GM21367 (cell line): ENCODE results near the gene KLK15.
"Not testable (repeated sequence)": the region's sequence is repeated elsewhere in the genome, so short reads cannot be mapped to it uniquely, and the experiment has no call there.

Experiments
- ATAC-seq: cut with Tn5 transposase; IDR thresholded peaks from one replicate; pipeline ENCODE4 v1.9.1; 2021; ENCODE audit not compliant: unreplicated experiment

The KLK15 gene

DNA sequence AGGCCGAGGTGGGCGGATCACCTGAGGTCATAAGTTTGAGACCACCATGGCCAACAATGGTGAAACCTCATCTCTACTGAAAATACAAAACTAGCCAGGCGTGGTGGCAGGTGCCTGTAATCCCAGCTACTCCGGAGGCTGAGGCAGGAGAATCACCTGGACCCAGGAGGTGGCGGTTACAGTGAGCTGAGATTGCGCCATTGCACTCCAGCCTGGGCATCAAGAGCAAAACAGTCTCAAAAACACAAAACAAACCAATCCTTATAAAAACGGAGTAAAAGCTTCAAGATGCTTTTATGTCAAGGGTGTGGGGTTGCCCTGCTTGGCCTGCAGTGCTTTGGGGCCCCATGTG is 36.0 kb downstream of the KLK15 start:
- ATAC-seq: no peak

DNA sequence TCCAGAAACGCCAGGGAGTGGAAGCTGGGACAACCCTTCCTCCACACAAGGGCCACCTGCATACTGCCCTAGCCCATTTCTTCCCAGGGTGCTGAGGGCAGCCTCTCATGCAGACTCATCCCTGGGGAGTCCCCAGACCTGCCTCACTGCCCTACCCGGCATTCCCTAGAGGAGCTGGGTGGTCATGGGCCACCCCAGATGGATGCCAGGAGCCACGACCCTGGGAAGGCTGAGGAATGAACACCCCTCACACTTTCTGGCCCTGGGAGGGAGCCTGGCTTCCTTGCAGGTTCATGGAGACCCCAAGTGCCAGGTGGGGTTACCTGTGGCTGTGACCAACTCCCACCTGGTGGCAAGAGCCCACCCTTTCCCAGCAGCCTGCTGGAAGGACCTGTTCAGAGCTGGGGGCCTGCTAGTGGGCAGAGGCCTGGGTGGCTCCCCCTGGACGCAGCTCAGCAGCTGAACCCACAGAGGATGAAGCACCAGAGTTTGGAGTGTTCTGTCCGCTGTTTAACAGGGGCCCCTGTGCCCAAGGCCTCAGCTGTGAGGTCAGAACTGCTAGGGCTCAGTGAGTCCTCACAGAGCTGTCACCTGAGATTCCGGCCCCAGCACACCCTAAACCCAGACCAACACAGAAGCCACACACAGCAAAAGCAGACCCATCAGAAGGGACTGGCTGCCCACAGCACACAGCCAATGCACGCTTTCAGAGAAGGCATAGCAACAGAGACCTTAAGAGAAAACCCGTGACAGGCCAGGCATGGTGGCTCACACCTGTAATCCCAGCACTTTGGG is 36.5 kb downstream of the KLK15 start:
- no peak for ATAC-seq

DNA sequence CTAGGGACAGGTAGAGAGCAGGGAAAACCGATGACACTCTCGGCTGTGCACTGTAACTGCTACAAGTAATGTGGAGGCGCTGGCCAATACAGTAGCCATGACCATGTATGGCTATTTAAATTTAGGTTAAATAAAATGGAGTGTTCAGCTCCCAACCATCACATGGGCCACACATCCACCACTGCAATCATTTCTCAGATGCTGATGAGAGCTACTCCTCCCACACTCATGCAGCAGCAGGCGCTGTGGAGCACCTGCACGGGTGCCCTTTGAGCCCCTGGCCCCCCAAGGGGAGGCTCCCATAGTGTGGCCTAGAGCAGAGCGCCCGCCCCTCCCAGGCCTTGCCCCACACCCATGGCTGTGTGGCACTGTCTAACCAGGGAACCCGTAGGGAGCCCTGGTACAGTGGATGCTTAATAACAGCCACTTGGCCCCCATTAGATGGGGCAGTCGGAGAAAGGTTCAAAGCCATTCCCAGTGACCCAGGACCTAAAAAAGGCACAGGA is 37.2 kb downstream of the KLK15 start:
- no peak for ATAC-seq

DNA sequence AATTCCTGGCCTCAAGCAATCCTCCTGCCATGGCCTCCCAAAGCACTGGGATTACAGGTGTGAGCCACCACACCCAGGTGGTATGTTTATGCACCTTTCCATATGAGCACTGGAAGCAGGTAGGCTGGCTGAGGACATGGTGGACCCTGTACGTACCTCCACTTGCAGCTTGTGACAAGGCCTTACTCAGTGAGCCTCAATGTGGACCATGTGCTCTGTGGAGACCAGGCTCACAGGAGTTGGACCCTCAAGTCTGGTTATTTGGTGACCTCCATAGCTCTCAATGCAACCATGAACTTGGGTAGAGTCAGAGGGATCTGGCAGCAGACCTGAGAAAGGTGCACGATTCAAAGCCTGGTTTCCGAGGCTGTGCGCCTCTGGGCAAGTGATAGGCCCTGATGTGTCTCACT is 37.7 kb downstream of the KLK15 start:
- ATAC-seq: no peak

- ATAC-seq: no peak
Measured at GRCh38 chr19:50794876-50795663, 38.3 kb downstream of the KLK15 start.

- ATAC-seq: no peak
Measured at GRCh38 chr19:50794074-50794875, 39.1 kb downstream of the KLK15 start.

DNA sequence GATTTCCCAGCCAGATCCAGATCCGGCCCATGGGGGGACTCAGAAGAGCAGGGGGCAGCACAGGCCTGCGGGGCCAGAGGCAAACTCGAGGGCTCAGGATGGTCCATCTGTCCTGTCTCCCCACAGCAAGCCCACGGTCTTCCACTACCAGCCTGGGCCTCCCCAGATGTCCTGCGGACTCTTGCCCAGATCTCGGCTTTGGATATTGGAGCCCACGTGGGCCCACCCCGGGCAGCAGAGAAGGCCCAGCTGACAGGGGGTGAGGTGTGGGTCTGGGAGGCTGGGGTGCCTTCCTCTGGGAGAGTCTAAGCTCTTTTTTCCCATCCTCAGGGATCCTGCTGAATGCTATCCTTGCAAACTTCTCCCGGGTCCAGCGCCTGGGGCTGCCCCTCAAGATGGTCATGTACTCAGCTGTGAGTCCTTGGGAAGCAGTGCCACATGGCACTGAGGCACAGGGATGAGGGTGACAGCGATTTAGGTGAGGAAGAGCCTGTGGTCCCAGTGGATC is 39.8 kb downstream of the KLK15 start:
- ATAC-seq: no peak

DNA sequence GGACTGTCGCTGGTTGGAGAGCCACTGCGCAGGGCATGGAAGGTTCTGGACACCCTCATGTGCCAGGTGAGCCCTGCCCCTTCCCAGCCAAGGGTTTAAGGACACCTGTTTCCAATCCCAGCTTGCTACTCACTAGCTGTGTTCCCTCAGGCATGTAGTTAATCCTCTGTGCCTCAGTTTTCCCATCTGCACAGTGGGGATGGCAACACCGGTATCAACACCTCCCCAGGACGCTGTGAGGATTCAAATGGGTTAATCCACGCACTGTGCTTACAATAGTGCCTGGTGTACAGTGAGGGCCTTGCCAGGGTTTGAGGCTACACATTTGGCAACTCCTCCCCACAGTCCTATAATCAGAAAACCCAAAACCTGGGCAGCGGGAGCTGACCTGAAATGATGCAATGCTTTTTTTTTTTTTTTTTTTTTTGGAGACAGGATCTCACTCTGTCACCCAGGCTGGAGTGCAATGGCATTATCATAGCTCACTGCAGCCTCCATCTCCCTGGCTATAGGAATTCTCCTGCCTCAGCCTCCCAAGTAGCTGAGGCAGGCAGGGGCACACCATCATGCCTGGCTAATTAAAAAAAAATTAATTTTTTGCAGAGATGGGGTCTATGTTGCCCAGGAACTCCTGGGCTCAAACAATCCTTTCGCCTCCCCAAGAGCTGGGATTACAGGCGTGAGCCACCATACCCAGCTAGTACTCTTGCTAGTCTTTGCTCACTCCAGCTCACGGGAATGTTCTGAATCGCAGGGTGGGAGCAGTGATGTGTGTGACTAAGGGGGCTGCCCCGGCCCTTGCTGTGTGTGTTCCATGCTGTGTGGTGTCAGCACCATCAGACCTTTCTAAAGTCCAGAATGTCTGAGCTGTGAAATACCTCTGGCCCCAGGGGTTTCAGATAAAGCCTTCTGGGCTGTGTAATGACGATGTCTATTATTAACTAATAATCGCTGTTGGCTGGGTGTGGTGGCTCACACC is 40.8 kb downstream of the KLK15 start:
- no peak for ATAC-seq

DNA sequence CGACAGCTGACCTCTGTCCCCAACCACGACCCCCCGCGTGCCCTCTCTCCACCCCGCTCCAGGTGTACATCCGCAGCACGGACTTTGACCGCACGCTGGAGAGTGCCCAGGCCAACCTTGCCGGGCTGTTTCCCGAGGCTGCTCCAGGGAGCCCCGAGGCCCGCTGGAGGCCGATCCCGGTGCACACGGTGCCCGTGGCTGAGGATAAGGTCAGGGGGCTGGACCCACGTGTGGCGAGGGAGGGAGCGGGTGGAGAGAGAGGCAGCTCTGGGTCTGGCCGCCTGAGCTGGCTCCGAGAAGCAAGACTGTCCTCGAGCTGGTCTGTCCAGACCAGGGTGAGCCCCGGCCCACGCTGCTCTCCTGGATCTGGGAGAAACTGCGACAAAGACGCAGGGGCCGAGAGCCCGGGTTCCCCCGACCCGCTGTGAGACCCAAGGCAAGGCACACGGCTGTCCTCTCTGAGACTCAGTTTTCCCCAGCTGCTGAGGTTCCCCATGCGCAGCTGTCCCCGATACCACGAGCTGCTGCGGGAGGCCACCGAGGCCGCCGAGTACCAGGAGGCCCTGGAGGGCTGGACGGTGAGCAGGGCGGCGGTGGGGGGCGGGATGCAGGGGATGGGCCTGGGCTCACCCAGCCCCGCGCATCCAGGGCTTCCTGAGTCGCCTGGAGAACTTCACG is 41.6 kb downstream of the KLK15 start:
- no peak for ATAC-seq

GRCh38 chr19:50790922-50791467 is 42.4 kb downstream of the KLK15 start:
- ATAC-seq: no peak

DNA sequence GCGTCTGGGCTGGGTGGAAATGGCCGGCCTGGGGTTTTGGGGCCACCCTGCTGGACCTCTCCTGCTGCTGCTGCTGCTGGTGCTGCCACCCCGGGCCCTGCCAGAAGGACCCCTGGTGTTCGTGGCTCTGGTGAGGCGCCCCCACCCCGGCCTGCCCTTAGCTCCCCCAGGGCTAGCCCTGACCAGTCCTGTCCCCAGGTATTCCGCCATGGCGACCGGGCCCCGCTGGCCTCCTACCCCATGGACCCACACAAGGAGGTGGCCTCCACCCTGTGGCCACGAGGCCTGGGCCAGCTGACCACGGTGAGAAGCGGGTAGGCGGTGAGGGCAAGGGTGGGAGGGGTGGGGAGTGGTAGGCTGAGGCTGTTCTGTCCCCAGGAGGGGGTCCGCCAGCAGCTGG is 43.0 kb downstream of the KLK15 start, which contains the start of gene ACP4:
TSS of gene ACP4 (plus strand) at position 20 of the 400 bp plus-strand sequence. CDS start at position 20, 0 bp downstream.
- no peak for ATAC-seq

GRCh38 chr19:50785329-50785728 is 48.0 kb downstream of the KLK15 start:
- no peak for ATAC-seq

GRCh38 chr19:50784710-50785109 is 48.7 kb downstream of the KLK15 start:
- no peak for ATAC-seq

GRCh38 chr19:50783848-50784152 is 49.6 kb downstream of the KLK15 start:
- not testable (repeated sequence) for ATAC-seq

GRCh38 chr19:50780753-50781435 is 52.5 kb downstream of the KLK15 start:
- no peak for ATAC-seq

- ATAC-seq: no peak
Measured at GRCh38 chr19:50779504-50780457, 53.6 kb downstream of the KLK15 start.

DNA sequence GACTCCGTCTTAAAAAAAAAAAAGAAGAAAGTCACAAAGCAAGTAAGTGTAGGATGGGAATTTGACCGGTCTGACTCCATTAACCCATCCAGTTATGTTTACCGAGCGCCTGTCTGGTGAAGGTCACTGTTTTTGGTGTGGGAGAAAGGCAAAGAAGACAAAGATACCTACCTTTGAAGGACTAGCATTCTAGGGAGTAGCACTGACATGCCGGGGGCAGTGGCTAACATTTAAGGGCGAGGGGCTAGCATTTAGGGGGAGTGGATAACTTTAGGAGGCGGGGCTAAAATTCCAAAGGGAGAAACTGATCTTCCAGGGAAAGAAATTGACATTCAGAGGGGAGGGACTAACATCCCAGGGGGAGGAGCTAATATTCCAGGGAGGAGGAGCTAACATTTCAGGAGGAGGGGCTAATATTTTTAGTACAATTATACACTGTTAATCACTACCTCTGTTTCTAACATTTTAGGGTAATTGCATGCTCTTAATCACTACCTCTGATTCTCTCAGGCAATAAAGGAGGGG is 54.4 kb downstream of the KLK15 start:
- no peak for ATAC-seq
